Regular cardiac myocyte (primary cell): ENCODE results near the gene SLC22A31. TPM values are rescaled to one million over a fixed set of nuclear protein-coding genes. Genes with fewer than 3 reads are reported as not detected.

Experiments used
- total RNA-seq: library from RNA; depleted of rRNA; stranded (reverse); fragments of >200 nt; gene quantifications from 2 replicates; pipeline ENCODE4 v1.2.3, GENCODE V29; 2014

Gene SLC22A31
- total RNA-seq: 0.85 and 1.2 TPM in 2 replicates

DNA sequence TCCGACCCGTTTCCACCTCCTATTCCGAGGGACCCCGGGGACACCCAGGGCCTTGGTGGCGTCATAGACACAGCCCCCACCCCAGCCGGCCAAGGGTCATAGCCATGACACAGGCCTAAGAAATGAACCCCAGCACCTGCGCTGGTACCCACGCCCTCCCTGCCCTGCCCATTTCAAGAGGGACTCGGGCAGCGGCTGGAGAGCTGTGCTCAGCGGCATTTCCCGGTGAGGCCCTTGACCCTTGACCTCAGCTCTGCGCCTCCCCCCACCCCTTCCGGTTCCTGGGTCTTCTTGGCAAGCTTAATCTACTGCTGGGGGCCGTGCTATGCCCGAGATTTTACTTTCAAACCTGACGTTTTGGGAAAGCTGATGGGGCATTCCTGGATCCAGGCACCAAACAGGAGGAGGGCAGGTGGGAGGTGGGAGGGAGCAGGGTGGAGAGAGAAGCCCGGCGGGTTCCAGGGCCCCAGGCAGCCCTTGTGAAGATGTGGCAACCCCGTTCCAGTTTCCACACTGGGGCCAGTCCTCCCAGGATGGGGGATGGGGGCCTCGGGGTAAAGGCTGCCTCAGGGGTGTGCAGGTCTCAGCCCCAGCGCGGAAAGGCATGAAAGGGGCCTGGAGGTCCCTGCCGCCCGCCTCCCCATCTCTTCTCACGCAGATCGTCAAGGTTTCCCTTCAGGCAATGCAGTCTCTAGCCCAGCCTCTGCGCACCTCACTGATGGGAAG is at the start of gene SLC22A31:
TSS of gene SLC22A31 (minus strand) at position 414 of the 726 bp plus-strand sequence. CDS start at position 378, 36 bp downstream.

DNA sequence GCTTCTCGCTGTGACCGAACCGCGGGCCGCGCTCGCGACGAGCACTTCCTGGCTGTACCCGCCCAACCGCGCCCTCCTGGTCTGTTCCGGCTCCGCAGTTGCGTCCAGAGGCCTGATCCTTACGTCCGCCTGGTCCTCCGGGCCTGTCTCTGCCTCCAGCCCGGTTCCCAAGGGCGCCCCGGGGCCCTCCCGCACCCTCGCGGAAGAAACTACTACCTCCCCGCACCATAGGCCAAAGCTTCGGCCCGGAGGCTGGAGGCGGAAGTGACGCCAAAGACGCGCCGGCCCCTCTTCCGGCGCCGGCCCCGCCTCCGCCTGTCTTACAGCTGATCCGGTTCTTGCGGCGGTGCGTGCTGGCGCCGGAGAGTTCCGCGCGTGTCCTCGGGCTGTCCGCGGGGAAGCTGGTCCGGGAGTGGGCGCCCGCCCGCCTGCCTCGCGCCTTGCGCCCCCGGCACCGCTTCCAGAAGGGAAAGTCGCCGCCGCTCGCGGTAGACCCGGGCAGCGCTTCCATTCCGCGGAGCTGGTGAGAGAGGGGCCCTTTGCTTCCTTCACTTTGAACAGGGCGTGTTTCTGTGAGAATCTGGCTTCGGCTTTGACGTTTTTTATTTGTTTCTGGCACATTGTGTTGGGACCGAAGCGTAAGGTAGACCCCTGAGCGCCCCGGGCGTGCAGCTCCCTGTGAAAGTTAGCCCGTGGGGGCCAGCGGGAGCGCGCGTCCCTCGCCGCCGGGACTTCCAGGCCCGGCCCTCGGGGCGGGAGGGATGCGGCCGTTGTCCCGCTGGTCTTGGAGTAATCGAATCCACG is 17.3 kb upstream of the SLC22A31 start, which contains the start of gene ZNF778:
TSS of gene ZNF778 (plus strand) at position 316 of the 804 bp plus-strand sequence. CDS start 3,425 bp downstream, outside the sequence.

DNA sequence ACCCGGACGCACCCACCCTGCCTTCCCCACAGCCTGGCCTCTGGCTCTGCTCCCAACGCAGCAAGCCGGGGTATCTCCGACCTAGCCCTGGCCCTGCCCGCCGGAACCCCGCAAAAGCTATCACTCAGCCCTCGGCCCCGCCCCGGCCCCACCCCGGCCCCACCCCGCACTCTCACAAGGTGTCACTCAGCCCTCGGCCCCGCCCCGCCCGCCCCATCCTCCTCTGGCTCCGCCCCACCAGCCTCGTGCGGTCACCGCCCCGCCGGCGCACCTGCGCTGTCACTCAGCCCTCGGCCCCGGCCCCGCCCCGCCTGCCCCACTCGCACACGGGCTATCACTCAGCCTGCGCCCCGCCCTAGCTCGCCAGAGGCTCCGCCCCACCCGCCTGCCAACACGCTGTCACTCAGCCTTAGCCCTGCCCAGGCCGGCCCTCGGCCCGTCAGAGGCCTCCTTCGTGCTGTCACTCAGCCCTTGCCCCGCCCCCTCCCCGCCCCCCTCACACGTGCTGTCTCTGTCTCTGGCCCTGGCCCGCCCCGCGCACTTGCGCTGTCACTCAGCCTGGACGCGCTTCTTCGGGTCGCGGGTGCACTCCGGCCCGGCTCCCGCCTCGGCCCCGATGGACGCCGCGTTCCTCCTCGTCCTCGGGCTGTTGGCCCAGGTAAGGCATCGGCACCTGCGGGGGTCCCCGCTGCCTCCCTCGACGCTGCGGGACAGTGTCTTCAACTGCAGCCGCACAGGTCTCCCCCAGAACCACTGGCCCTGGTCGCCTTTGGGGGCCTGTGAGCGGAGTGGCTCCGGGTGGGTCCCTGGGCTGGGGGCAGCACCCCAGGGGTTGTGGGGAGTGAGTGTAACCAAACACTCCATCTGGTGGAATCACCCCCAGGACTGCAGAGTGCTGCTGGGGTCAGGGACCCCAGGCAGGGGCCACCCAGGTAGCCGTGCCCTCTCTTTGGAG is 28.8 kb downstream of the SLC22A31 start, which contains the start of gene CDH15:
TSS of gene CDH15 (plus strand) at position 533 of the 955 bp plus-strand sequence. CDS start at position 617, 84 bp downstream.

Other genes with a start within 250 kb of the SLC22A31 start
- gene CBFA2T3, start 223.3 kb downstream of the SLC22A31 start, total RNA-seq: not detected in 2 replicates
- 13.0 and 18.4 TPM in 2 replicates for gene ACSF3, start 106.7 kb downstream of the SLC22A31 start, total RNA-seq
- gene CDH15, start 28.8 kb downstream of the SLC22A31 start, total RNA-seq: under 0.01 and 0.58 TPM in 2 replicates
- 22.2 and 24.8 TPM in 2 replicates for gene ZNF778, start 17.2 kb upstream of the SLC22A31 start, total RNA-seq